NB4 (cell line): ENCODE measurements around the gene APOBEC4.

Experiments
- MAX ChIP-seq: IDR thresholded peaks from 2 replicates; pipeline ENCODE4 v1.6.1; 2011; ENCODE audit warnings: low read depth, low read length
- POLR2A ChIP-seq: IDR thresholded peaks from 2 replicates; pipeline ENCODE4 v1.6.1; 2011; ENCODE audit warnings: mild to moderate bottlenecking; ENCODE audit not compliant: insufficient read length; ENCODE audit errors: extremely low read depth
- TF ChIP-seq, protein P1 (sequence below): IDR thresholded peaks from one replicate; pipeline ENCODE4 v1.5.1; 2012; ENCODE audit warnings: low read depth, low read length

- TF ChIP-seq, protein P1, sequence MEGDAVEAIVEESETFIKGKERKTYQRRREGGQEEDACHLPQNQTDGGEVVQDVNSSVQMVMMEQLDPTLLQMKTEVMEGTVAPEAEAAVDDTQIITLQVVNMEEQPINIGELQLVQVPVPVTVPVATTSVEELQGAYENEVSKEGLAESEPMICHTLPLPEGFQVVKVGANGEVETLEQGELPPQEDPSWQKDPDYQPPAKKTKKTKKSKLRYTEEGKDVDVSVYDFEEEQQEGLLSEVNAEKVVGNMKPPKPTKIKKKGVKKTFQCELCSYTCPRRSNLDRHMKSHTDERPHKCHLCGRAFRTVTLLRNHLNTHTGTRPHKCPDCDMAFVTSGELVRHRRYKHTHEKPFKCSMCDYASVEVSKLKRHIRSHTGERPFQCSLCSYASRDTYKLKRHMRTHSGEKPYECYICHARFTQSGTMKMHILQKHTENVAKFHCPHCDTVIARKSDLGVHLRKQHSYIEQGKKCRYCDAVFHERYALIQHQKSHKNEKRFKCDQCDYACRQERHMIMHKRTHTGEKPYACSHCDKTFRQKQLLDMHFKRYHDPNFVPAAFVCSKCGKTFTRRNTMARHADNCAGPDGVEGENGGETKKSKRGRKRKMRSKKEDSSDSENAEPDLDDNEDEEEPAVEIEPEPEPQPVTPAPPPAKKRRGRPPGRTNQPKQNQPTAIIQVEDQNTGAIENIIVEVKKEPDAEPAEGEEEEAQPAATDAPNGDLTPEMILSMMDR = no peak
- TF ChIP-seq POLR2A = no peak
- no peak for TF ChIP-seq MAX
These were observed 3.2 kb upstream of the APOBEC4 start for GRCh38 chr1:183656355-183656754.
